D721Med (cell line): ENCODE results near the gene VEPH1.

Experiments
- DNase-seq: peaks from one replicate; pipeline ENCODE4 v3.0.0; 2011; ENCODE audit warnings: low spot score; ENCODE audit not compliant: insufficient read length
- FAIRE-seq: peaks from 2 replicates; lab custom pipeline; 2011; peaks lifted over from hg19 to GRCh38; lab: Jason Lieb, UNC
- TF ChIP-seq, protein P1 (sequence below): IDR thresholded peaks from 2 replicates; pipeline ENCODE4 v1.5.1; 2012; ENCODE audit warnings: mild to moderate bottlenecking, control low read depth; ENCODE audit not compliant: insufficient read depth; ENCODE audit errors: missing control alignments

The VEPH1 gene

DNA sequence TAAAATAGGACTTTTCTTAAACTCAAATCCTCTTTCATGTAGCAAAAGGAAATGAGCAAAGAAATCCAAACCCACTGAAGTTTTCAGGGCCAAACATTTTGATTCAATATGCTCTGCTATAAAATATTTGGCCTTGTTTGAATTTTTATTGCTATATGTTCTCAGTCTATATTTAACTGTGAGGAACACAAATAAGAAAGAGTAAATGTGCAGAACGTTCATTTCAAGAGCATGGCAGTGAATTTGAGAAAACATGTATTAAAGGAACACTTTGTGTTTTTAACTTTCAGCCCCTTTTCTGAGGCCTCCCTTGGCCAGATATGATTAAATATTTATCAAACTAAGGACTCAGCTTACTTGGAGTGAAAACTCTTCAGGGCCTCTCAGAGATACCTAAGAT lies 218.5 kb downstream of the VEPH1 start:
- no peak for FAIRE-seq
- DNase-seq, result no peak
- TF ChIP-seq, protein P1, sequence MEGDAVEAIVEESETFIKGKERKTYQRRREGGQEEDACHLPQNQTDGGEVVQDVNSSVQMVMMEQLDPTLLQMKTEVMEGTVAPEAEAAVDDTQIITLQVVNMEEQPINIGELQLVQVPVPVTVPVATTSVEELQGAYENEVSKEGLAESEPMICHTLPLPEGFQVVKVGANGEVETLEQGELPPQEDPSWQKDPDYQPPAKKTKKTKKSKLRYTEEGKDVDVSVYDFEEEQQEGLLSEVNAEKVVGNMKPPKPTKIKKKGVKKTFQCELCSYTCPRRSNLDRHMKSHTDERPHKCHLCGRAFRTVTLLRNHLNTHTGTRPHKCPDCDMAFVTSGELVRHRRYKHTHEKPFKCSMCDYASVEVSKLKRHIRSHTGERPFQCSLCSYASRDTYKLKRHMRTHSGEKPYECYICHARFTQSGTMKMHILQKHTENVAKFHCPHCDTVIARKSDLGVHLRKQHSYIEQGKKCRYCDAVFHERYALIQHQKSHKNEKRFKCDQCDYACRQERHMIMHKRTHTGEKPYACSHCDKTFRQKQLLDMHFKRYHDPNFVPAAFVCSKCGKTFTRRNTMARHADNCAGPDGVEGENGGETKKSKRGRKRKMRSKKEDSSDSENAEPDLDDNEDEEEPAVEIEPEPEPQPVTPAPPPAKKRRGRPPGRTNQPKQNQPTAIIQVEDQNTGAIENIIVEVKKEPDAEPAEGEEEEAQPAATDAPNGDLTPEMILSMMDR, result no peak

DNA sequence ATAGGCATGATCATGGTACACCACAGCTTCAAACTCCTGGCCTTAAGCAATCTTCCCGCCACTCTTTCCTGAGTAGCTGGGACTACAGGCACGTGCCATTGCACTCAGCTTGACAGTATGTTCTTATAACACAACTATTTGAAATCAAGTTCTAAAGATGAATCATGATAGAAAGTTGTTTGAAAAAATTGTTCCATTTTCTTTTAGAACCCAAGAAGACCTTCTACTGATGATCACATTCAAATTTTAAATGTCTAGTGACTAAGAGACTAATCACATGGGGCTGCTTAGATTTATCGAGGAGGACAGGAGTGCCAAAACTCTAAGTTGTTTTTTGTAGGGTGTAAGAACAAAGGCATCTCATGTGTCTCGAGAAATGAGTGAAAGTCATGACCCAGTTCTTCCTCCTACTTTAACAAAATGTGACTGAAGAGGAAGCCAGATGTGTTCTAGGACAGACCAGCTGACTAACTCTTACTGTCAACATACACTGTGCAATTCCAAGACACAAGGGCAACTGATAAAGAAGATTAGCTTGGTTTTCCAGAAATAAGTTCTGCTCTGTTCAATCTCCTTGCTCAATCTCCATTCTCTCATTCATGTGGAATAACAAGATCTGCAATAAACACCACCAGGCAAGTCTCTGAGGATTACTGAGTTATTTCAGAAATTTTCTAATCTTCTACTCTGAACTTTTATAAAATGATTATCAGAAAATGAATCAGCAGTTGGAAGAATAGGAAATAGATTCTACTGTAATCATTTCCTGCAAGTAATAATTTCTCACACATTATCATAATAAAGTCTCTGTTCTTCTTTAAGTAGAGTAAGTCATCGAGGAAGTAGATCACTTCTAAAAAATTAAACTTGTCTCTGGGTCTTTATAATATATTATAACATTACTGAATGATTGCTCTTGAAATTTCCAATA lies 220.7 kb downstream of the VEPH1 start:
- TF ChIP-seq, protein P1, result no peak
- DNase-seq (no peak), FAIRE-seq (no peak)

GRCh38 chr3:157280786-157281185 lies 222.4 kb downstream of the VEPH1 start:
- no peak for FAIRE-seq
- no peak for DNase-seq
- TF ChIP-seq, protein P1, result no peak

DNA sequence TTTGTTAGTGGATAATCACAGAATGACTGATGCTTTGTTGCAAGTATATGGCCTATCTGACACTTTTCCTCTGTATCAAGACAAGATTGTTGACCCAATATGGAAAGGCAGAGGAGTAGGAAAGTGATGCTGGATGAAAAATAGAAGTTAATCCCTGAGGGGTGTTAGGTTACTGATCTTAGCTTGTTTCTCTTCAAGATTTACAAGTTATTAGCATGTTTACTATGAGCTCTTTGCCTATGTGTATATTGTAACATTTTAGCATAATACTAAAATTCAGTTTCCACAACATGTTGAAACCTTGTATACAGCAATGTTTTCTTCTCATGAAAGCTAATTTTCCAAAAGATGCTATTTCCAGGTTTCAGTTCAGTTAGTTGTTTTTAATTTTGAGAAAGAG lies 222.9 kb downstream of the VEPH1 start:
- DNase-seq (no peak), FAIRE-seq (no peak)
- TF ChIP-seq, protein P1, result no peak

DNA sequence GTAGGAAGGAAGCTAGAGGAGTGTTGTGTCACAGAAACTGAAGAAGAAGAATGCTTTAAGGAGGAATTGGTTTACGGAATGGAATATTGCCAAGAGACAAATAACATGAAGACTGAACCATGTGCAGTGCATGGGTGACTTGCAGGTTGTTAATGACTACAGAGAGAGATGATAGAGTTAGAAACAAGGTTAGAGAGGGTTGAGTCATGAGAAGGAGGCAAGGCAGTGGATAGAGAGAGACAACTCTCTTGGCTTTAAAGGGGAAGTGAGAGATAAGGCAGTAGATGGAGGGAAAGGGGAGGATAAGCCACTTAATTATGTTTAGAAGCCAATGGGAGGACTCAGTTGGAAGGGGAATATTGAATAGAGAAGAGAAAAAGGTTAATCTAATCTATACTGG lies 224.0 kb downstream of the VEPH1 start:
- TF ChIP-seq, protein P1, result no peak
- DNase-seq (no peak), FAIRE-seq (no peak)

- no peak for DNase-seq
- FAIRE-seq, result no peak
- TF ChIP-seq, protein P1, result no peak
Observed at GRCh38 chr3:157276801-157277200, 226.4 kb downstream of the VEPH1 start.

GRCh38 chr3:157275832-157276231 lies 227.4 kb downstream of the VEPH1 start:
- DNase-seq (no peak), FAIRE-seq (no peak)
- TF ChIP-seq, protein P1, result no peak
